ENCODE measurements around the gene SUN1.

GRCh38 chr7:896346-897075 is 64.2 kb downstream of the SUN1 start:
- TF ChIP-seq CTCF (conservative IDR thresholded peaks at IDR 0.05; ENCODE audit: low read length) (no peak), EZH2phosphoT487 (IDR thresholded peaks at IDR 0.05; ENCODE audit: borderline replicate concordance, low read depth, low read length) (no peak)
